Transverse colon (tissue), 4 donors: Measurements from ENCODE around the gene ATP5ME. TPM values are rescaled to one million over a fixed set of nuclear protein-coding genes. Genes with fewer than 3 reads are reported as not detected.

Experiments used
- DNase-seq: peaks from one replicate; pipeline ENCODE4 v3.0.0-alpha.2; 2019
- H3K27ac ChIP-seq, 4 donors: fragments of 200-600 bp; sonication (generic); 2 replicates each; pipeline ENCODE4 v1.5.1; 2016 to 2018; ENCODE audit warnings: inconsistent platforms in 4 of 4
- H3K27me3 ChIP-seq: fragments of 200-600 bp; sonication (generic); 2 replicates; pipeline ENCODE4 v1.5.1; 2017; ENCODE audit warnings: inconsistent platforms
- H3K36me3 ChIP-seq, 4 donors: fragments of 200-600 bp; sonication (generic); 2 replicates each; pipeline ENCODE4 v1.5.1; 2017 to 2019; ENCODE audit warnings: inconsistent platforms in 4 of 4
- H3K4me1 ChIP-seq, 4 donors: fragments of 200-600 bp; sonication (generic); 2 replicates each; pipeline ENCODE4 v1.5.1; 2017 to 2020; ENCODE audit warnings: inconsistent platforms in 4 of 4
- H3K4me3 ChIP-seq, 4 donors: fragments of 200-600 bp; sonication (generic); 1 replicate in 1 of 4; 2 replicates in 3 of 4; pipeline versions ENCODE4 v1.5.1 to v1.6.1; 2017 to 2019; ENCODE audit warnings: inconsistent platforms in 4 of 4
- H3K9me3 ChIP-seq, 2 donors: fragments of 200-600 bp; sonication (generic); 2 replicates each; pipeline ENCODE4 v1.5.1; 2017 to 2019; ENCODE audit warnings: inconsistent platforms in 2 of 2
- CTCF ChIP-seq, 5 experiments: fragments of 200-600 bp in 3 of 5; fragments of 450-650 bp in 2 of 5; sonication (generic) in 3 of 5; IDR thresholded peaks; 1 replicate in 2 of 5; 2 replicates in 3 of 5; pipeline ENCODE4 v1.5.1; 2016 to 2017; ENCODE audit warnings: antibody characterized with exemption in 5 of 5, inconsistent platforms in 3 of 5, mild to moderate bottlenecking in 2 of 5, moderate library complexity in 1 of 5
- EP300 ChIP-seq: sonication (generic); formaldehyde crosslinking; IDR thresholded peaks from one replicate; pipeline ENCODE4 v1.6.1; 2017; ENCODE audit warnings: antibody characterized with exemption, low read depth
- POLR2A ChIP-seq: fragments of 450-650 bp; IDR thresholded peaks from one replicate; pipeline ENCODE4 v1.6.1; 2016; ENCODE audit warnings: antibody characterized with exemption, mild to moderate bottlenecking, moderate library complexity
- POLR2AphosphoS5 ChIP-seq, 3 donors: sonication (generic); formaldehyde crosslinking; IDR thresholded peaks; one replicate each; pipeline ENCODE4 v1.6.1; 2016; ENCODE audit warnings: antibody characterized with exemption in 3 of 3
- WGBS, 2 donors: methylation state at CpG; one replicate each; pipeline ENCODE4 v1.1.5; 2018; ENCODE audit warnings: low coverage in 1 of 2; 5-methylcytosine and 5-hydroxymethylcytosine counted together
- in situ Hi-C, 4 donors: fragments of 200-750 bp; cut with MboI; loops; one replicate each; pipeline versions ENCODE4 v1.15.0 to v1.15.1; 2017; ENCODE audit warnings: low sequenced_read_pairs in 3 of 4, low pct_ligation_motif_present in 1 of 4, low pct_unique_long_range_greater_than_20kb in 1 of 4
- intact Hi-C: fragments of 100-400 bp; cut with DNase I; formaldehyde crosslinking; loops from one replicate; pipeline ENCODE4 v1.15.1; 2023; ENCODE audit warnings: low total_unique reads
- total RNA-seq, 4 donors: library from RNA; depleted of rRNA; stranded (reverse); fragments of >200 nt; gene quantifications; one replicate each; pipeline ENCODE4 v1.1.0, GENCODE V29; 2016

ATP5ME gene
- total RNA-seq, 4 donors from 2014 or later: 52.0 to 152 (median 148) TPM; not detected in 1

GRCh38 chr4:628821-629635 is 45.0 kb downstream of the ATP5ME start:
- intact Hi-C loops (no loop called here), in situ Hi-C loops (no loop called here)
- H3K9me3 ChIP-seq: no peaks in the 10 kb centered on the region
- TF ChIP-seq EP300: no peak
- no peak for TF ChIP-seq CTCF (IDR thresholded peaks at IDR 0.05)
- H3K4me1 ChIP-seq: no peaks in the 10 kb centered on the region
- peaks cover 8% of the 10 kb centered on the region for H3K27me3 ChIP-seq
- H3K36me3 ChIP-seq: no peaks in the 10 kb centered on the region
- no peak for DNase-seq
- WGBS, 2 donors: 82% methylated on average over 24 of the region's 27 CpGs; no CpG with 5 or more reads in 1 of the 2 donors
- H3K27ac ChIP-seq: no peak overlapping the region
- H3K4me3 ChIP-seq: no peak overlapping the region

DNA sequence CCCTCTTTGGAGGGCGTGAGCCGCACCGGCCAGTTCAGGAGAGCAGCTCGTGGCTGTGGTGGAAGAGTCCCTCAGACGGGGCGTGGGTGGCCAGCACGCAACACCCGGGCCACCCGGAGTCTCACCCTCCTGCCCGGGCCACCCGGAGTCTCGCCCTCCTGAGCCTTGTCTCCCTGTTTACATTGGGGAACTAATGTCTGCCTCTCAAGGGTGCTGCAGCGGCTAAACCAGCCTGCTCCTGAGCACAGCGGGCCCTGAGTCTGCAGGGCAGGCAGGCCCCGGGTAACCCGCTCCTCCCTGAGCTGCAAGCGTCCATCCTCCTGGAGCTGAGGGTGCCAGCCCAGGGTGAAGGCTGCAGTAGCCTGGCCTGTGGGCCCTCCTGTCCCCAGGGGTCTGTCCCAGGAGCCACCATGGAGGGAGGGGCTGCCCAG is 45.8 kb downstream of the ATP5ME start:
- TF ChIP-seq EP300: no peak
- no peak for TF ChIP-seq POLR2AphosphoS5 (IDR thresholded peaks at IDR 0.05)
- TF ChIP-seq CTCF (IDR thresholded peaks at IDR 0.05): no peak
- TF ChIP-seq POLR2A: no peak
- H3K4me3 ChIP-seq: no peak overlapping the region
- no peaks in the 10 kb centered on the region for H3K36me3 ChIP-seq
- no peaks in the 10 kb centered on the region for H3K4me1 ChIP-seq
- no peak for DNase-seq
- no peaks in the 10 kb centered on the region for H3K9me3 ChIP-seq
- WGBS, 2 donors: 85% methylated on average over 11 of the region's 17 CpGs; no CpG with 5 or more reads in 1 of the 2 donors
- H3K27ac ChIP-seq: no peak overlapping the region
- H3K27me3 ChIP-seq: peaks cover 8% of the 10 kb centered on the region
- in situ Hi-C loops: no loop called here
- intact Hi-C loops: no loop called here

GRCh38 chr4:627347-628125 is 46.5 kb downstream of the ATP5ME start:
- TF ChIP-seq CTCF (IDR thresholded peaks at IDR 0.05): no peak
- no peak for TF ChIP-seq POLR2A
- no peak for TF ChIP-seq POLR2AphosphoS5 (IDR thresholded peaks at IDR 0.05)
- TF ChIP-seq EP300: no peak
- WGBS, 2 donors: 68 to 76% methylated on average over 5 to 14 of the region's 15 CpGs
- intact Hi-C loops (no loop called here), in situ Hi-C loops (no loop called here)
- Histone ChIP-seq H3K36me3 (no peaks in the 10 kb centered on the region), H3K4me1 (no peaks in the 10 kb centered on the region), H3K4me3 (no peak overlapping the region), H3K27me3 (peaks cover 8% of the 10 kb centered on the region), H3K27ac (no peak overlapping the region), H3K9me3 (no peaks in the 10 kb centered on the region)
- no peak for DNase-seq
